ENCODE results near the gene KRT85.

DNA sequence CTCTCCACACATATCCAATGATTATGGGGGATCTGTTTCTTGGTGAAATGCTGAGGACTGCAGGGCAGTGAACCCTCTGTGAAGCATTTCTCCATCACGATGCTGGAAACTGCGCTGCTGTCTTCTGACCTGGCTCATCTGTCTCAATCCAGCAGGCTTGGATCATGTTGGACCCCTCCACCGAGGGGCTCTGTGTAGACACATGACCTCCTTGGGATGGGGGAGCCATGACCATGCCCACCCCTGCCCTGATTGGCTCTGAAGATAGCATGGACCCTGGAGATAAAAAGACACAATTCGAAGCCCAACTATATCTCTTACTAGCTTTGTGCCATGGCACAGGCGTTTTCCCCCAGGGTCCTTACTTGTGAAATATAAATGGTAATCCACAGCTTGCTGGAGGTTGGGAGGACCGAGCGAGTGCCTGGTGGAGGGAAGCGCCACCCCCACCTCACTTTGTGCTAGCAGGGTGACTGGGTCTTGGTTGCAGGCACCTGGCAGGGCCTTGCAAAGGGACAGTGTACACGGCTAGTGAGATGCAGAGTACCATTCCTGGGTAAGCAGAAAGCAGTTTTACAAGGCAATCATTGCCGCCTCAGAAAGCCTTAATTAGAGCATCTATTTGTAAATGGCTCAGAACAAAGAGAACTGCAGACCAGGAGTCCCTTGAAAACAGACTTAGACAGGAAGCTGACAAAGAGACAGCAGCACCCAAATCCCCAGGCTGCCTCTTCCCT is 43.7 kb downstream of the KRT85 start:
- TF ChIP-seq, protein P1, sequence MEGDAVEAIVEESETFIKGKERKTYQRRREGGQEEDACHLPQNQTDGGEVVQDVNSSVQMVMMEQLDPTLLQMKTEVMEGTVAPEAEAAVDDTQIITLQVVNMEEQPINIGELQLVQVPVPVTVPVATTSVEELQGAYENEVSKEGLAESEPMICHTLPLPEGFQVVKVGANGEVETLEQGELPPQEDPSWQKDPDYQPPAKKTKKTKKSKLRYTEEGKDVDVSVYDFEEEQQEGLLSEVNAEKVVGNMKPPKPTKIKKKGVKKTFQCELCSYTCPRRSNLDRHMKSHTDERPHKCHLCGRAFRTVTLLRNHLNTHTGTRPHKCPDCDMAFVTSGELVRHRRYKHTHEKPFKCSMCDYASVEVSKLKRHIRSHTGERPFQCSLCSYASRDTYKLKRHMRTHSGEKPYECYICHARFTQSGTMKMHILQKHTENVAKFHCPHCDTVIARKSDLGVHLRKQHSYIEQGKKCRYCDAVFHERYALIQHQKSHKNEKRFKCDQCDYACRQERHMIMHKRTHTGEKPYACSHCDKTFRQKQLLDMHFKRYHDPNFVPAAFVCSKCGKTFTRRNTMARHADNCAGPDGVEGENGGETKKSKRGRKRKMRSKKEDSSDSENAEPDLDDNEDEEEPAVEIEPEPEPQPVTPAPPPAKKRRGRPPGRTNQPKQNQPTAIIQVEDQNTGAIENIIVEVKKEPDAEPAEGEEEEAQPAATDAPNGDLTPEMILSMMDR (IDR thresholded peaks at IDR 0.05; ENCODE audit: extremely low read depth in 1 of 2, insufficient read depth in 1 of 2, low read depth in 1 of 2, low read length in 2 of 2), result no peak
- TF ChIP-seq POLR2AphosphoS5 (IDR thresholded peaks at IDR 0.05; ENCODE audit: insufficient read depth, low read depth, low read length) (no peak), POLR2A (IDR thresholded peaks at IDR 0.05; ENCODE audit: low read depth, low read length) (no peak), FOS (IDR thresholded peaks at IDR 0.05; ENCODE audit: borderline replicate concordance, insufficient read depth, low read length) (no peak), EZH2 (IDR thresholded peaks at IDR 0.05; ENCODE audit: borderline replicate concordance, low read depth, low read length, severe bottlenecking) (no peak), JUN (IDR thresholded peaks at IDR 0.05; ENCODE audit: borderline replicate concordance, insufficient read depth, insufficient read length, low read depth) (no peak), MYC (IDR thresholded peaks at IDR 0.05; ENCODE audit: low read depth, low read length) (no peak), GATA2 (IDR thresholded peaks at IDR 0.05; ENCODE audit: insufficient read depth, insufficient read length, low read depth, low read length) (no peak)
- TF ChIP-seq, protein P2, sequence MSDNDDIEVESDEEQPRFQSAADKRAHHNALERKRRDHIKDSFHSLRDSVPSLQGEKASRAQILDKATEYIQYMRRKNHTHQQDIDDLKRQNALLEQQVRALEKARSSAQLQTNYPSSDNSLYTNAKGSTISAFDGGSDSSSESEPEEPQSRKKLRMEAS (IDR thresholded peaks at IDR 0.05; ENCODE audit: insufficient read depth, insufficient read length), result no peak

All from endothelial cell of umbilical vein (primary cell).